HL-60 (cell line): Measurements from ENCODE around the gene ZNF598.

Experiments
- CTCF ChIP-seq: IDR thresholded peaks from one replicate; pipeline ENCODE4 v1.5.1; 2011; ENCODE audit warnings: low read length, control low read depth, inconsistent platforms; ENCODE audit not compliant: insufficient read depth
- POLR2AphosphoS5 ChIP-seq: IDR thresholded peaks from 2 replicates; pipeline ENCODE4 v1.6.1; 2012; ENCODE audit warnings: low read depth

GRCh38 chr16:2046893-2047329, 37.3 kb upstream of the ZNF598 start:
- TF ChIP-seq POLR2AphosphoS5 = no peak
- TF ChIP-seq CTCF = no peak
